GM19239 (cell line): ENCODE measurements around the gene TRIM5.
"Not testable (repeated sequence)": the region's sequence is repeated elsewhere in the genome, so short reads cannot be mapped to it uniquely, and the experiment has no call there.

Experiments
- DNase-seq: peaks from one replicate; pipeline ENCODE4 v3.0.0; 2011; ENCODE audit warnings: low spot score; ENCODE audit not compliant: insufficient read length
- FAIRE-seq: peaks from 2 replicates; lab custom pipeline; 2011; peaks lifted over from hg19 to GRCh38; lab: Jason Lieb, UNC

The TRIM5 gene

DNA sequence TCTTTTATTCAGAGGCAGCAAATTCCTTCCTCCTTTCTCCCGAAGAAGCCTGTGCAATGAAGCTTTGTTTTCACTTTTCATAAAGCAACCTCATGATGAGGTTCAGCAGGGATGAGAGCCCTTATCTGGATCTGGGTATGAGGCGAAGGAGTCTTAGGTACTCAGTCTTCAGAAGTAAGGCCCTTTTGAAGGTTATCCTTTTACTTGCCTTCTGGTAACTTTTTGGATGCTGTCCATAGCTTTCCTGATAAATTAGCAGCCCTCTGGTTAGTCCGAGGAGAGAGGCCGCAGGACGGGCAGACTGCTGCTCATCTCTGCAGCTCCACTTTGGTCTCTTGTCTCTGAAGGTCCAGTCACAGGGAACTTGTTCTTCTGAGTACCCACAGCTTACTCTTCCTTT is 5.9 kb upstream of the TRIM5 start:
- no peak for DNase-seq
- FAIRE-seq, result no peak

DNA sequence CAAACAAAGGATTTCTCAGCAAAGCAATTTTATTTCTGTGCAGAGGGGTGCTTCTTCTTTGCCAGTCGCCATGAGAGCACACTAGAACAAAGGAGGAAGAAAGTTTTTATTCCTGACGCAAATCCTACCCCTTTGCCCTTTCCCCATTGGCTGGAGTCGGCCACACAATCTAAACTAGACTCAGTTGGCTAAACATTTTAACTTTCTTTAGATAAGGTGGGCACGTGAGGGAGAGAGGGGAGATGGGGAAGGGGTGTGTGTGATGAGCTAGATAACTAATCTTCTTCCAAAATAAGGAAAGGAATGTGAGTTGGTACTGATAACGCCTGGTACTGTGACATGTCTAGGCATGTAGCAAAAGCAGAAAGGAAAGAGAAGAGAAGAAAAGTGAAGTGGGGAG is 5.3 kb upstream of the TRIM5 start:
- FAIRE-seq, result no peak

GRCh38 chr11:5689551-5689983 is 4.7 kb upstream of the TRIM5 start, which contains the start of gene TRIM22:
Gene TRIM22, plus strand, starts transcription at chr11:5689790. Its CDS starts 6,443 bp downstream, at chr11:5696233.
- FAIRE-seq (peak; percentile 96), DNase-seq (peak; percentile 53)

More for the DNA sequence above, 5.3 kb upstream of the TRIM5 start:
- DNase-seq, result no peak

DNA sequence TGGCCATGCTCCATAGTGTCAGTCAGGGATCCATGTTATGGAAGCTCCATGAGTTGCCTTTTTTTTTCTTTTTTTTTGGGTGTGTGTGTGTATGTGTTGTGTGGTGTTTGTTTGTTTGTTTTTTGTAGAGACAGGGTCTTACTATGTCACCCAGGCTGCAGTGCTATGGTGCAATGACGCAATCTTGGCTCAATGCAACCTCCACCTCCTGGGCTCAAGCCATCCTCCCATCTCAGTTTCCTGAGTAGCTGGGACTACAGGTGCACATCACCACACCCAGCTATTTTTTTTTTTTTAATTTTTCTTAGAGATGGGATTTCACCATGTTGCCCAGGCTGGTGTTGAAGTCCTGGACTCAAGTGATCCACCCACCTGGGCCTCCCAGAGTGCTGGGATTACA is 3.6 kb upstream of the TRIM5 start:
- DNase-seq (no peak), FAIRE-seq (no peak)

DNA sequence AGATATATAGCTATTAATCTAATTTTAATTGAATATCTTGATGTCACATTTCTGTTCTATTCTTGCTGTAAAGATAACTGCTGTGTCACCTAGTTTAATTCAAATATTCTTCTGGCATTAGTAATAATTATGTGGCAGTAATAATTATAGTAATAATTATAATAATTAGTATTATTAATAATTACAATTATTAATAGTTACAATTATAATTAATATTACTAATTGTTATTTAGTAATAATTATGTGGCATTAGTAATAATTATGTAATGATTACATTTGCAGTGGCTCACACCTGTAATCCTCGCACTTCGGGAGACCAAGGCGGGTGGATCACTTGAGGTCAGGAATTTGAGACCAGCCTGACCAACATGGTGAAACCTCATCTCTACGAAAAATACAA is 1.6 kb upstream of the TRIM5 start:
- FAIRE-seq, result no peak
- DNase-seq, result no peak

- DNase-seq (peak; percentile 12), FAIRE-seq (peak; percentile 18)
These were observed 733 bp downstream of the TRIM5 start for GRCh38 chr11:5684036-5684645.

GRCh38 chr11:5683620-5684019 is 1.3 kb downstream of the TRIM5 start:
- DNase-seq, FAIRE-seq: not testable (repeated sequence)

- FAIRE-seq, DNase-seq: not testable (repeated sequence)
These were observed 1.9 kb downstream of the TRIM5 start for GRCh38 chr11:5682890-5683441.

GRCh38 chr11:5679811-5680210 is 5.1 kb downstream of the TRIM5 start:
- FAIRE-seq, result no peak
- no peak for DNase-seq

GRCh38 chr11:5674391-5674790 is 10.5 kb downstream of the TRIM5 start:
- DNase-seq, result no peak
- no peak for FAIRE-seq

GRCh38 chr11:5671831-5672230 is 13.0 kb downstream of the TRIM5 start:
- FAIRE-seq (no peak), DNase-seq (no peak)

- FAIRE-seq, result no peak
- no peak for DNase-seq
These were observed 18.5 kb downstream of the TRIM5 start for GRCh38 chr11:5666402-5666793.

- DNase-seq (no peak), FAIRE-seq (no peak)
These were observed 19.0 kb downstream of the TRIM5 start for GRCh38 chr11:5665746-5666401.

- DNase-seq (no peak), FAIRE-seq (no peak)
These were observed 19.8 kb downstream of the TRIM5 start for GRCh38 chr11:5665051-5665570.

DNA sequence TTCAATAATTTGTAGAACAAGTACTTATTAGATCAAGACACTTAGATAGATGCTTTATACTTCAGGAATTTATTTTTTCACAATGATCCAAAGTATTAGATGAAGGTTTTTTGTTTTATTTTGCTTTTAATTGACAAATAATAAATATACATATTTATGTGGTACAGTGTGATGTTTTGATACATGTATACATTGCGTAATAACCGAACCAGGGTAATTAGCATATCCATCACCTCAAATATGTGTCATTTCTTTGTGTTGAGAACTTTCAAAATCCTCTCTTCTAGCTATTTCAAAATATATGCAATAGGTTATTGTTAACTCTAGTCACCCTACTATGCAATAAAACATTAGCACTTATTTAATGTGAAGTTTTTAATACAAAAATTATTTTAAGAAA is 21.4 kb downstream of the TRIM5 start:
- no peak for DNase-seq
- FAIRE-seq, result no peak

GRCh38 chr11:5658318-5658717 is 26.6 kb downstream of the TRIM5 start:
- DNase-seq (no peak), FAIRE-seq (no peak)

DNA sequence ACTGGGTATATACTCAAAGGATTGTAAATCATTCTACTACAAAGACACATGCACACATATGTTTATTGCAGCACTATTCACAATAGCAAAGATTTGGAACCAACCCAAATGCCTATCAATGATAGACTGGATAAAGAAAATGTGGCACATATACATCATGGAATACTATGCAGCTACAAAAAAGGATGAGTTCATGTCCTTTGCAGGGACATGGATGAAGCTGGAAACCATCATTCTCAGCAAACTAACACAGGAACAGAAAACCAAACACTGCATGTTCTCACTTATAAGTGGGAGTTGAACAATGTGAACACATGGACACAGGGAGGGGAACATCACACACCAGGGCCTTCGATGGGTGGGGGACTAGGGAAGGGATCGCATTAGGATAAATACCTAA is 27.9 kb downstream of the TRIM5 start:
- not testable (repeated sequence) for FAIRE-seq, DNase-seq

- FAIRE-seq, result no peak
- no peak for DNase-seq
These were observed 29.4 kb downstream of the TRIM5 start for GRCh38 chr11:5655474-5655873.

DNA sequence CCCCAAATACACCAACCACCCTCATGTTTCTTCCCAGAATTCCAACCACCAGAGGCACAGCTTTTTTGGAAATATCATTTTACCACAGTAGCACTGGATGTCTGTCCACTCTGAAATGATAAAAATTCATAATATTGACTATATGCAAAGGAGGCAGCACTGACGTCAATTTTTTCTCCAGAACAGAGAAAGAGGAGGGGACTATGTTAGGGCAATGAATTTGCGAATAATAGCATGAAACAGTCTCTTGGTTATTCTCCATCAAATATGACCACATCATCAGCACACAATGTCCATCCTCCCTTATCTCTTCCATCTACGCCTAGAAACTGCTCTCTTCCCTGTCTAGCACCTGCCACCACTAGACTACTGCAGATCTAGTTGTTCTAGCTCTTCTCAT is 38.7 kb downstream of the TRIM5 start:
- DNase-seq (no peak), FAIRE-seq (no peak)

GRCh38 chr11:5643585-5643984 is 41.3 kb downstream of the TRIM5 start:
- FAIRE-seq, result no peak
- DNase-seq, result no peak

- no peak for FAIRE-seq
- no peak for DNase-seq
These were observed 44.9 kb downstream of the TRIM5 start for GRCh38 chr11:5639953-5640352.
